KOPT-K1 (cell line): Measurements from ENCODE around the gene PCGF6.
A peak's percentile ranks its signal among the peaks of the same experiment; 100 is the strongest.
"Not testable (repeated sequence)": the region's sequence is repeated elsewhere in the genome, so short reads cannot be mapped to it uniquely, and the experiment has no call there.

Source experiments
- H3K27ac ChIP-seq: fragments of 200-600 bp; sonication (generic); 2 replicates; pipeline ENCODE4 v1.5.1; 2016; ENCODE audit warnings: antibody characterized with exemption, mild to moderate bottlenecking, low read depth, low read length; ENCODE audit not compliant: poor library complexity, severe bottlenecking
- H3K36me3 ChIP-seq: fragments of 200-600 bp; sonication (generic); 2 replicates; pipeline ENCODE4 v1.5.1; 2017; ENCODE audit warnings: antibody characterized with exemption, mild to moderate bottlenecking, low read length, moderate library complexity; ENCODE audit not compliant: insufficient read depth
- H3K9me3 ChIP-seq: fragments of 200-600 bp; sonication (generic); 2 replicates; pipeline ENCODE4 v1.5.1; 2017; ENCODE audit warnings: antibody characterized with exemption, low read length, mild to moderate bottlenecking; ENCODE audit not compliant: insufficient read depth, poor library complexity, severe bottlenecking

PCGF6 gene

DNA sequence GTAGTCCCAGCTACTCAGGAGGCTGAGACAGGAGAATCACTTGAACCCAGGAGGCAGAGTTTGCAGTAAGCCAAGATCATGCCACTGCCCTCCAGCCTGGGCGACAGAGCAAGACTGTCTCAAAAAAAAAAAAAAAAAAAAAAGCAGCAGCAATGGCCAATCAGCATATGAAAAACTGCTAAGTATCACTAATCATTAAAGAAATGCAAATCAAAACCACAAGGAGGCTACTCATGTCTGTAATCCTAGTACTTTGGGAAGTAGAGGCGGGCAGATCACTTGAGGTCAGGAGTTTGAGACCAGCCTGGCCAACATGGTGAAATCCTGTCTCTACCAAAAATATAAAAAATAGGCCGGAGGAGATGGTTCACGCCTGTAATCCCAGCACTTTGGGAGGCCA lies 3.6 kb upstream of the PCGF6 start:
- H3K27ac ChIP-seq, H3K9me3 ChIP-seq, H3K36me3 ChIP-seq: not testable (repeated sequence)

DNA sequence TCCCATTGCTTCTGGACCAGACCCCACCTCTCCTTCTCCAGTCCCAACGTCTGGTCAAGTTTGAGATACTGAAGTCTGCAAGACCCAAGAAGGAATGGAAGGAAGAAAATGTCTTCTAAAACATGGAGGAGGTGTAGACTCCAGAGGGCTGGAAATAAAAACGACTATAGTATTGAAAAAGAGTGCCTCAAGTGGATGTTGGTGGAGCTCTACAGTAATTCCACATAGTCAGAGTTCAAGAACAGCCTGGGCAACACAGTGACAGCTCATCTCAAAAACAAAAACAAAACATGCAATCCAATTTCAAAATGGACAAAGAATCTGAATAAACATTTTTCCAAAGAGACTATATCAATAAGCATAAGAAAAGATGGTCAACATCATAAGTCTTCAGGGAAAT lies 2.3 kb upstream of the PCGF6 start:
- H3K36me3 ChIP-seq, result peaks cover 9% of the 10 kb centered on the region
- H3K27ac ChIP-seq, result no peak overlapping the region
- no peaks in the 10 kb centered on the region for H3K9me3 ChIP-seq

- Histone ChIP-seq H3K9me3 (no peaks in the 10 kb centered on the region), H3K36me3 (peaks cover 35% of the 10 kb centered on the region), H3K27ac (peak overlapping the region; percentile 76)
Measured at GRCh38 chr10:103350175-103350516, 794 bp downstream of the PCGF6 start.

DNA sequence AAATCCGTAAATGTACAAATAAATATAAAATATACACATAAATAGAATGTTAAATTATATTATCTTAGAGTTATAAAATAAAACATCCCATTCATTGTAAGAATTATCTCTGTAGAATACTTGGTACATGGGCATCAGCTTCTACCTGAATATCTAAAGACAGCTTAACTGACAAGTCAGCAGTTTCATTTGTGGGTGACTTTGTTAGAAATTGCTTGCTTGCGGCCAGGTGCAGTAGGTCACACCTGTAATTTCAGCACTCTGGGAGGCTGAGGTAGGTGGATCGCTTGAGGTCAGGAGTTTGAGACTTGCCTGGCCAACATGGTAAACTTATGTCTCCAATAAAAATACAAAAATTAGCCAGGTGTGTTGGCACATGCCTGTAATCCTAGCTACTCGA lies 14.6 kb downstream of the PCGF6 start:
- peaks cover 75% of the 10 kb centered on the region for H3K36me3 ChIP-seq
- no peaks in the 10 kb centered on the region for H3K9me3 ChIP-seq
- H3K27ac ChIP-seq, result no peak overlapping the region

DNA sequence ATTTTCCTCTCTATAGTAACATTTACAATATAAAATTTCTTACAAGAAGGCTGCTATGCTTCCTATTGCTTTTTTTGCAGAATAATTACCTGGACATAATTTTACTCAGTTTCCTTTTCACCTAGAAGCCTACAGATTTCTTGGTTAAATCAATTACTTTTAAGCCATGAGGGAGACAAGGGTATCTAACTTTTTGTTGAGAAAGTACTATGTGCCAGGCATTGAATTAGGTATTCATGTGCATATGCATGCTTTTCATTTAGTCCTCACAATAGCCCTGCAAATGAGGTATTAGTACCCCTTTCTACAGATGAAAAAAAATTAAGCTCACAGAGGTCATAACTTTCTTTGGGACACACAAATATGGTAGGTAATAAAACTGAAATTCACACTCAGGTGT lies 16.4 kb downstream of the PCGF6 start:
- H3K9me3 ChIP-seq, result no peaks in the 10 kb centered on the region
- peaks cover 81% of the 10 kb centered on the region for H3K36me3 ChIP-seq
- H3K27ac ChIP-seq, result no peak overlapping the region

- H3K9me3 ChIP-seq, result no peaks in the 10 kb centered on the region
- peaks cover 81% of the 10 kb centered on the region for H3K36me3 ChIP-seq
- H3K27ac ChIP-seq, result no peak overlapping the region
Measured at GRCh38 chr10:103333934-103334520, 16.9 kb downstream of the PCGF6 start.

GRCh38 chr10:103327906-103328305 lies 23.0 kb downstream of the PCGF6 start:
- no peak overlapping the region for H3K27ac ChIP-seq

GRCh38 chr10:103316087-103316486 lies 34.9 kb downstream of the PCGF6 start:
- H3K36me3 ChIP-seq, result peaks cover 96% of the 10 kb centered on the region
- no peaks in the 10 kb centered on the region for H3K9me3 ChIP-seq
- no peak overlapping the region for H3K27ac ChIP-seq

More at GRCh38 chr10:103327906-103328305, 23.0 kb downstream of the PCGF6 start:
- peaks cover 94% of the 10 kb centered on the region for H3K36me3 ChIP-seq
- no peaks in the 10 kb centered on the region for H3K9me3 ChIP-seq

DNA sequence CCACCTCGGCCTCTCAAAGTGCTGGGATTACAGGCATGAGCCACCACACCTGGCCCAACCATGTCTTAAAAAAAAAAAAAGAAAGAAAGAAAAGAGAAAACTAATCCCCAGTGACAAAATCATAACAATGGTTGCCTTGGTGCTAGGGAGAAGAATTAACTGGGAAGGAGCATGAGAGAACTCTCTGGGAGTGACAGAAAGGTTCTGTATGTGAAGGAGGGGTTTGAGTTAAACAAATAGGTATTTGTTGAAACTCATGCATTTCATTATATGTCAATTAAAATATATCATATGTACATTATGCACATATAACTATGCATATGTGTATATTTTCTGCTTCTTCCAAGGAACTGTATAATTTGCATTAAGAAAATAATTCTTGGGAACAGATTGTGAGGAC lies 40.7 kb downstream of the PCGF6 start:
- H3K27ac ChIP-seq, result no peak overlapping the region
- H3K9me3 ChIP-seq, result no peaks in the 10 kb centered on the region
- peaks cover 98% of the 10 kb centered on the region for H3K36me3 ChIP-seq

- H3K36me3 ChIP-seq, result peaks cover 86% of the 10 kb centered on the region
Measured at GRCh38 chr10:103307594-103307993, 43.3 kb downstream of the PCGF6 start.

GRCh38 chr10:103295374-103296015 lies 55.4 kb downstream of the PCGF6 start:
- no peaks in the 10 kb centered on the region for H3K36me3 ChIP-seq
- H3K27ac ChIP-seq, result no peak overlapping the region
- no peaks in the 10 kb centered on the region for H3K9me3 ChIP-seq

More at GRCh38 chr10:103307594-103307993, 43.3 kb downstream of the PCGF6 start:
- H3K9me3 ChIP-seq, result no peaks in the 10 kb centered on the region
- no peak overlapping the region for H3K27ac ChIP-seq

DNA sequence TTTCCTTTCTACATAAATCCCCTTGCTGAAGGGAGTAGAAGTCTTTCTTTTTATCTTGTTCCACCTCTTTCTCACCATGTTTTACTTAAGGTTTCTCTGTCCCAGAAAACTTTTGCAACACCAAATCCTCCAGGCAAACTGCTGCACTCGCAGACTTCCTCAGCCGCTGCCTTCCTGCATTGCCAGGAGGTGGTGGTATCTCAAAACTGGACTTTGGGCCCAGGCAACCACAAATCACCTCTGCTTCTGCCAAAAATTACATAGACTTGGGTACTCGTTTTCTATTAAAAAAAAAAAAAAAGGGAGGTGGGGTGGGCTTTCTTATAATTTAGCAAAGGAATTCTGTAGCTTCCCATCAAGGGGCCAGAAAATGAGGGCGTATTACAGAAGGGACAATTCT lies 59.4 kb downstream of the PCGF6 start:
- H3K36me3 ChIP-seq, result no peaks in the 10 kb centered on the region
- H3K27ac ChIP-seq, result no peak overlapping the region
- H3K9me3 ChIP-seq, result no peaks in the 10 kb centered on the region

DNA sequence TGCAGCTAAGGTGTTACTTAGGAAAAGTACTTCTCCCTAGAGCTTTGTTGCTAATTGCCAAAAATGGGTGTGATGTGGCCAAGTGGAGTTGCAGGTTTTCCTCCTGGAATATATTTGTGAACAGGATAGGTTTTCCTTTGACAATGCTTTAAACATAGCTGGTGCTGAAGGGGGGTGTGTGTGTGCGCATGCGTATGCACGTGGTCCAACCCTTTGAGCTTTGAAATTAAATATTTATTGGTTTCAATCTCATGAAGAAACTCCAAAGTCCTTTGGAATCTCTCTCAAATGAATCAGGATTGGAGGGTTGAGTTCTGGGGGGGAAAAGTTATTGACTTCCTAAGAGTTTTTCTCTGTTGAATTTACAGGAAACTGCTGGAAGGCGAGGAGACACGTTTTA lies 62.9 kb downstream of the PCGF6 start:
- no peaks in the 10 kb centered on the region for H3K9me3 ChIP-seq
- H3K36me3 ChIP-seq, result no peaks in the 10 kb centered on the region

DNA sequence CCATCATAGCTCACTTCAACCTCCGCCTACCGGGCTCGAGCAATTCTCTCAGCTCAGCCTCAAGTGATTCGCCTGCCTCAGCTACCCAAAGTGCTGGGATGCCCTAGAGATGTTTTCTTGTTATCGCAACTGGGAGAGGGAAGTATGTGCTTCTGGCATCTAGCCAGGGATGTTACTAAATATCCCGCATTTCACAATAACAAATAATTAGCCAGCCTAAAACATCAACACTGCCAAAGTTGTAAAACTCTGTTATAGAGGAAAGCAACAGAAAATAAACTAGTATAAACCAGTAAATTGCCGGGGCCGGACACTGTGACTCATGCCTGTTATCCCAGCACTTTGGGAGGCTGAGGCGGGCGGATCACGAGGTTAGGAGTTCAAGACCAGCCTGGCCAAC lies 66.8 kb downstream of the PCGF6 start:
- H3K36me3 ChIP-seq, result no peaks in the 10 kb centered on the region
- no peaks in the 10 kb centered on the region for H3K9me3 ChIP-seq
- no peak overlapping the region for H3K27ac ChIP-seq

More for the DNA sequence above, 62.9 kb downstream of the PCGF6 start:
- no peak overlapping the region for H3K27ac ChIP-seq

- H3K27ac ChIP-seq, result no peak overlapping the region
- H3K9me3 ChIP-seq, result peaks cover 8% of the 10 kb centered on the region
- H3K36me3 ChIP-seq, result no peaks in the 10 kb centered on the region
Measured at GRCh38 chr10:103282961-103283360, 68.0 kb downstream of the PCGF6 start.

DNA sequence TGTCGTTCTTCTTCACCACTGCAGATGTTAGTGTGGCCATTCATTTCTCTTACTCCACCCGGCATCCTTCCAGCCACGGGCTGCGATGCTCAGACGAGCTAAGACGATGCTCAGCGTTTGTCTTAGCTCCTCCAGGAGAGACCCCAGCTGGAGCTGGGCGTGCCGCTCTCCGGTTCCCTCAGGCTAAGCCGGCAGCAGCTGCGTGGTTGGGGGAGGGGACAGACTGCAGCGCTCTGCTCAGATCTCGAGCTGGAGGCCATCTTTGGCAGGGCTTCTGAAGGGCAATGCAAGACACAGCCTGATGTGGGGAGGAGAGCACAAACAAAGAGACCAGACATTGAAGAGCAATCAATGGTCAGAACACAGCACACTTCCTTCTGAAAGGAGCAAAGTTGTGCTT lies 69.2 kb downstream of the PCGF6 start:
- no peaks in the 10 kb centered on the region for H3K36me3 ChIP-seq
- no peak overlapping the region for H3K27ac ChIP-seq
- H3K9me3 ChIP-seq, result peaks cover 13% of the 10 kb centered on the region
